ENCODE data around the gene CNTN4. TPM values are rescaled to one million over a fixed set of nuclear protein-coding genes. Genes with fewer than 3 reads are reported as not detected.

CNTN4 gene
- total RNA-seq, 1 donor from 2014 or later, result 5.2 TPM

GRCh38 chr3:2968475-2968874 is 869.8 kb downstream of the CNTN4 start:
- H3K27me3 Mint-ChIP-seq (ENCODE audit: insufficient read depth, low read depth), result no peaks in the 10 kb centered on the region
- no peak for TF ChIP-seq CTCF (IDR thresholded peaks at IDR 0.05)
- H3K36me3 Mint-ChIP-seq, result no peaks in the 10 kb centered on the region
- Histone ChIP-seq H3K9ac (no peak overlapping the region), H3K4me2 (no peak overlapping the region), H3K36me3 (no peaks in the 10 kb centered on the region), H3K27ac (no peak overlapping the region), H3K9me3 (ENCODE audit: low read depth) (no peaks in the 10 kb centered on the region), H2AFZ (replicated peaks) (no peak overlapping the region), H4K20me1 (ENCODE audit: low read depth) (no peaks in the 10 kb centered on the region), H3K4me3 (no peak overlapping the region), H3F3A (ENCODE audit: low read depth) (no peaks in the 10 kb centered on the region), H3K4me1 (no peaks in the 10 kb centered on the region), H3K79me2 (ENCODE audit: low read depth) (no peaks in the 10 kb centered on the region), H3K27me3 (no peaks in the 10 kb centered on the region)
- no peak overlapping the region for H3K27ac Mint-ChIP-seq
- H3K9me3 Mint-ChIP-seq, result peaks cover 2% of the 10 kb centered on the region
- DNase-seq (ENCODE audit: low spot score), result no peak
- peaks cover 7% of the 10 kb centered on the region for H3K4me1 Mint-ChIP-seq
- H3K4me3 Mint-ChIP-seq, result no peak overlapping the region

- TF ChIP-seq EZH2phosphoT487 (IDR thresholded peaks at IDR 0.05), result no peak
- no peak for TF ChIP-seq EZH2 (IDR thresholded peaks at IDR 0.05)
- TF ChIP-seq CTCF (IDR thresholded peaks at IDR 0.05), result no peak
Observed at GRCh38 chr3:2976212-2976611, 877.5 kb downstream of the CNTN4 start.

DNA sequence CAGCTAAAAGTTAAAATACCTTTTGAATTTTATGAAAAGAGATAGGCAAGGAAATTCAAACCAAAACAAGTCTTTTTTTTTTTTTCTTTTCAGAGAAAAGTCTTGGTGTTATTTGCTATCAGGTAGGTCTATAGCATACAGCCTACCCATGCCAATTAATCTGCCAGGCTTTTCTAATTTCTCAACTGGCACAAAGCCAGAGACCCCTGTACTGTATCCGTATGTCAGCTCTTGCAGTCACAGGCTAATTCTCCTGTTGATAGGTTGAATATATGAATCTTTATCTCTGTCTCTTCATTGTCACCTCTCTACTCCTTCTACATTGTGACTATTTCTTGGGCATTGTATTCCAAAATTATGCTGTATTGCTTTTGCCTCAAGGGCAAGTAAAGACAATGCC is 878.1 kb downstream of the CNTN4 start:
- Histone ChIP-seq H3K27me3 (no peaks in the 10 kb centered on the region), H3K4me3 (no peak overlapping the region), H3K27ac (no peak overlapping the region), H3K36me3 (no peaks in the 10 kb centered on the region), H4K20me1 (ENCODE audit: low read depth) (no peaks in the 10 kb centered on the region), H2AFZ (replicated peaks) (no peak overlapping the region), H3K9me3 (ENCODE audit: low read depth) (no peaks in the 10 kb centered on the region), H3K4me2 (no peak overlapping the region), H3K4me1 (peaks cover 14% of the 10 kb centered on the region), H3K9ac (no peak overlapping the region), H3F3A (ENCODE audit: low read depth) (no peaks in the 10 kb centered on the region), H3K79me2 (ENCODE audit: low read depth) (no peaks in the 10 kb centered on the region)
- TF ChIP-seq EZH2 (IDR thresholded peaks at IDR 0.05) (no peak), EZH2phosphoT487 (IDR thresholded peaks at IDR 0.05) (no peak), CTCF (IDR thresholded peaks at IDR 0.05) (no peak)
- H3K27ac Mint-ChIP-seq, result no peak overlapping the region
- H3K27me3 Mint-ChIP-seq (ENCODE audit: insufficient read depth, low read depth), result no peaks in the 10 kb centered on the region
- H3K4me3 Mint-ChIP-seq, result no peak overlapping the region
- H3K36me3 Mint-ChIP-seq, result no peaks in the 10 kb centered on the region
- no peaks in the 10 kb centered on the region for H3K9me3 Mint-ChIP-seq
- peaks cover 24% of the 10 kb centered on the region for H3K4me1 Mint-ChIP-seq
- no peak for DNase-seq (ENCODE audit: low spot score)

More at GRCh38 chr3:2976212-2976611, 877.5 kb downstream of the CNTN4 start:
- Mint-ChIP-seq H3K27me3 (ENCODE audit: insufficient read depth, low read depth) (no peaks in the 10 kb centered on the region), H3K4me1 (peaks cover 24% of the 10 kb centered on the region), H3K27ac (no peak overlapping the region), H3K4me3 (no peak overlapping the region), H3K36me3 (no peaks in the 10 kb centered on the region), H3K9me3 (no peaks in the 10 kb centered on the region)
- H3K79me2 ChIP-seq (ENCODE audit: low read depth), result no peaks in the 10 kb centered on the region
- no peak overlapping the region for H3K4me2 ChIP-seq
- no peak for DNase-seq (ENCODE audit: low spot score)
- H3K4me1 ChIP-seq, result peaks cover 14% of the 10 kb centered on the region
- H4K20me1 ChIP-seq (ENCODE audit: low read depth), result no peaks in the 10 kb centered on the region
- no peaks in the 10 kb centered on the region for H3K9me3 ChIP-seq (ENCODE audit: low read depth)
- no peak overlapping the region for H3K9ac ChIP-seq
- H2AFZ ChIP-seq (replicated peaks), result no peak overlapping the region
- no peaks in the 10 kb centered on the region for H3K36me3 ChIP-seq
- no peaks in the 10 kb centered on the region for H3F3A ChIP-seq (ENCODE audit: low read depth)
- no peaks in the 10 kb centered on the region for H3K27me3 ChIP-seq
- no peak overlapping the region for H3K27ac ChIP-seq
- H3K4me3 ChIP-seq, result no peak overlapping the region
